ENCODE results near the gene RAB37. TPM values are rescaled to one million over a fixed set of nuclear protein-coding genes. Genes with fewer than 3 reads are reported as not detected.

Gene RAB37
- total RNA-seq, 4 donors from 2014 or later = under 0.01 to 5.0 (median 1.7) TPM

GRCh38 chr17:74772053-74772452 is 35.0 kb downstream of the RAB37 start:
- Histone ChIP-seq H3K9me3 (no peaks in the 10 kb centered on the region), H3K4me1 (peaks cover 4 to 6% of the 10 kb centered on the region in 2 donors), H3K27ac (no peak overlapping the region), H3K27me3 (no peaks in the 10 kb centered on the region), H3K36me3 (no peaks in the 10 kb centered on the region), H3K4me3 (no peak overlapping the region)
- DNase-seq = no peak
- intact Hi-C loops (cut with DNase I; ENCODE audit: low total_unique reads) = no loop called here
- TF ChIP-seq CTCF (IDR thresholded peaks at IDR 0.05) (no peak), POLR2A (IDR thresholded peaks at IDR 0.05) (no peak)

GRCh38 chr17:74773414-74773813 is 36.4 kb downstream of the RAB37 start:
- H3K27ac ChIP-seq = no peak overlapping the region
- DNase-seq = no peak
- H3K4me1 ChIP-seq = peaks cover 6 to 8% of the 10 kb centered on the region in 2 donors
- H3K9me3 ChIP-seq = no peaks in the 10 kb centered on the region
- TF ChIP-seq POLR2A (IDR thresholded peaks at IDR 0.05) = no peak
- no peak for TF ChIP-seq CTCF (IDR thresholded peaks at IDR 0.05)
- no peaks in the 10 kb centered on the region for H3K27me3 ChIP-seq
- H3K36me3 ChIP-seq = no peaks in the 10 kb centered on the region
- no peak overlapping the region for H3K4me3 ChIP-seq
- intact Hi-C loops (cut with DNase I; ENCODE audit: low total_unique reads) = no loop called here

GRCh38 chr17:74773871-74774286 is 36.8 kb downstream of the RAB37 start:
- Histone ChIP-seq H3K4me1 (peaks cover 6 to 8% of the 10 kb centered on the region in 2 donors), H3K9me3 (no peaks in the 10 kb centered on the region)
- intact Hi-C loops (cut with DNase I; ENCODE audit: low total_unique reads) = no loop called here

GRCh38 chr17:74775409-74776043 is 38.5 kb downstream of the RAB37 start:
- H3K4me3 ChIP-seq = peak overlapping the region; percentile 63 to 65
- no peaks in the 10 kb centered on the region for H3K27me3 ChIP-seq
- H3K4me1 ChIP-seq = peaks cover 6 to 8% of the 10 kb centered on the region in 2 donors
- peak overlapping the region; percentile 41 to 70 for H3K27ac ChIP-seq
- no peaks in the 10 kb centered on the region for H3K36me3 ChIP-seq
- no peak for TF ChIP-seq POLR2A (IDR thresholded peaks at IDR 0.05)
- no peak for TF ChIP-seq CTCF (IDR thresholded peaks at IDR 0.05)
- no peaks in the 10 kb centered on the region for H3K9me3 ChIP-seq
- no peak for DNase-seq
- intact Hi-C loops (cut with DNase I; ENCODE audit: low total_unique reads) = no loop called here

More at GRCh38 chr17:74773871-74774286, 36.8 kb downstream of the RAB37 start:
- Histone ChIP-seq H3K36me3 (no peaks in the 10 kb centered on the region), H3K27me3 (no peaks in the 10 kb centered on the region), H3K27ac (no peak overlapping the region), H3K4me3 (no peak overlapping the region)
- no peak for DNase-seq
- no peak for TF ChIP-seq POLR2A (IDR thresholded peaks at IDR 0.05)
- no peak for TF ChIP-seq CTCF (IDR thresholded peaks at IDR 0.05)

- DNase-seq = peak; percentile 96 to 99
- peaks cover 6 to 8% of the 10 kb centered on the region in 2 donors for H3K4me1 ChIP-seq
- peak within 1 kb of the TSS; percentile 63 to 65 for H3K4me3 ChIP-seq
- peak within 1 kb of the TSS; percentile 41 to 70 for H3K27ac ChIP-seq
- intact Hi-C loops (cut with DNase I; ENCODE audit: low total_unique reads) = no loop called here
- H3K27me3 ChIP-seq = no peaks in the 10 kb centered on the region
- H3K36me3 ChIP-seq = no peaks in the 10 kb centered on the region
- no peaks in the 10 kb centered on the region for H3K9me3 ChIP-seq
- TF ChIP-seq POLR2A (IDR thresholded peaks at IDR 0.05) (peak; percentile 61 to 63), CTCF (IDR thresholded peaks at IDR 0.05) (peak in 1 of 4 experiments; percentile 42)
Measured at GRCh38 chr17:74776044-74776962, 39.2 kb downstream of the RAB37 start, which contains the start of gene NAT9. NAT9 (minus strand) TSS chr17:74776345; CDS start chr17:74775698, 647 bp downstream.
